Smooth muscle cell (in vitro differentiated cells): ENCODE measurements around the gene PTDSS2. TPM values are rescaled to one million over a fixed set of nuclear protein-coding genes. Genes with fewer than 3 reads are reported as not detected.

Experiments used
- DNase-seq: peaks from one replicate; lab custom pipeline; 2025; ENCODE audit not compliant: unreplicated experiment; lab: John Stamatoyannopoulos, UW
- H2AFZ ChIP-seq: fragments of 200-600 bp; sonication (generic); 2 replicates; pipeline ENCODE4 v1.6.0; 2016; ENCODE audit warnings: antibody characterized with exemption, low read depth, mild to moderate bottlenecking
- H3F3A ChIP-seq: fragments of 200-600 bp; sonication (generic); 2 replicates; pipeline ENCODE4 v1.6.0; 2017; ENCODE audit warnings: antibody characterized with exemption, low read depth
- H3K27ac ChIP-seq: fragments of 200-600 bp; sonication (generic); 2 replicates; pipeline ENCODE4 v1.5.1; 2016; ENCODE audit warnings: low read depth, mild to moderate bottlenecking
- H3K27me3 ChIP-seq: fragments of 200-600 bp; sonication (generic); 2 replicates; pipeline ENCODE4 v1.6.1; 2016; ENCODE audit warnings: low read depth, mild to moderate bottlenecking
- H3K36me3 ChIP-seq: fragments of 200-600 bp; sonication (generic); 2 replicates; pipeline ENCODE4 v1.5.1; 2016; ENCODE audit warnings: low read depth
- H3K4me1 ChIP-seq: fragments of 200-600 bp; sonication (generic); 2 replicates; pipeline ENCODE4 v1.5.1; 2016; ENCODE audit warnings: low read depth
- H3K4me2 ChIP-seq: fragments of 200-600 bp; sonication (generic); 2 replicates; pipeline ENCODE4 v1.6.0; 2016; ENCODE audit warnings: mild to moderate bottlenecking
- H3K4me3 ChIP-seq: fragments of 200-600 bp; sonication (generic); 2 replicates; pipeline ENCODE4 v1.5.1; 2016; ENCODE audit warnings: mild to moderate bottlenecking
- H3K79me2 ChIP-seq: fragments of 200-600 bp; sonication (generic); 2 replicates; pipeline ENCODE4 v1.6.0; 2016; ENCODE audit warnings: low read depth, mild to moderate bottlenecking
- H3K9ac ChIP-seq: fragments of 200-600 bp; sonication (generic); 2 replicates; pipeline ENCODE4 v1.6.0; 2016; ENCODE audit warnings: low read depth
- H3K9me3 ChIP-seq: fragments of 200-600 bp; sonication (generic); replicated peaks from 2 replicates; pipeline ENCODE4 v1.5.1; 2016; ENCODE audit warnings: low read depth
- H4K20me1 ChIP-seq: fragments of 200-600 bp; sonication (generic); 2 replicates; pipeline ENCODE4 v1.6.0; 2016; ENCODE audit warnings: low read depth
- WGBS: methylation state at CpG from one replicate; pipeline ENCODE4 v1.1.7; 2016; ENCODE audit warnings: low lambda C conversion rate; 5-methylcytosine and 5-hydroxymethylcytosine counted together
- polyA plus RNA-seq: library from polyadenylated mRNA; unstranded; fragments of >200 nt; fragmentation: Nextera tagmentation; extraction: Ambion mirVana; gene quantifications from 2 replicates; pipeline ENCODE4 v1.2.1, GENCODE V29; 2016
- total RNA-seq: library from RNA; depleted of rRNA; stranded (reverse); fragments of >200 nt; gene quantifications from 2 replicates; pipeline ENCODE4 v1.2.3, GENCODE V29; 2014
- TF ChIP-seq, protein P1 (sequence below): fragments of 200-600 bp; sonication (generic); IDR thresholded peaks from 2 replicates; pipeline ENCODE4 v1.5.1; 2017; ENCODE audit warnings: borderline replicate concordance, mild to moderate bottlenecking, antibody characterized with exemption; ENCODE audit not compliant: insufficient read depth, poor library complexity, severe bottlenecking

The PTDSS2 gene
- total and polyA plus RNA-seq, 2 experiments from 2014 or later: 15.2 to 25.2 TPM

DNA sequence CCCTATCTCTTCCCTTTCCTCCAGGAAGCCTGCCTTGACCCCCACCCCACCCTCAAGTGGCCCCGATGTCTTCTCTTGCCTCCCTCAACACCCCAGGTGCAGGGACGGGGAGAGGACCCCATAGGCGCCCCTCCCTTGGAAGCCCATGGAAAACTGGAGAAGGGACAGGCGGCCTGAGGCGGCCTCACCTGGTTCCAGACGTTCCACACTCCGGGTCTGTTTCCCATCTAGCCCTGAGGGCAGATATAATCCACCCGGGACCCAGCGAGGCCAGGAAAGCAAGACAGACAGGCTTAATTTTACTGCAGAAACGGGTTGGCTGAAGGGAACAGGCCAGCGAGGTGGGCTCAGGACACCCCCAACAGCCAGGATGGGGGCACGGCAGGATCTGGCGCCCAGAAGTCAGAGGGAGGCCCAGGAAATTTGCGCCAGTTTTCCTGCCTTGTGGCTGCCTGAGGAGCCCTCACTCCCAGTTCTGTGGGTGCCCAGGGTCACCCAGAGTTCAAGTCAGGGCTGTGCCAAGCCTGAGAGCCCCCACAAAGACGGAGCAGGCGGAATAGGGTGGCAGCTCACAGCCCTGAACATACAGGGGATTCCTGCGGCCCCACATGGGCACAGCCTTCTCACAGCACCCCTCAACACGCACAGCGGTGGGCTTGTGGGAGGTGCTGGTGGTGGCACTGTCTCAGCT is 32.3 kb upstream of the PTDSS2 start:
- H3K9me3 ChIP-seq: no peaks in the 10 kb centered on the region
- DNase-seq: no peak
- no peaks in the 10 kb centered on the region for H3K4me1 ChIP-seq
- H4K20me1 ChIP-seq: no peaks in the 10 kb centered on the region
- H3K27me3 ChIP-seq: peaks cover 19% of the 10 kb centered on the region
- H3K9ac ChIP-seq: no peak overlapping the region
- peak overlapping the region; percentile 63 for H3K4me3 ChIP-seq
- no peaks in the 10 kb centered on the region for H3K36me3 ChIP-seq
- H3F3A ChIP-seq: peaks cover 8% of the 10 kb centered on the region
- WGBS: 69% methylated on average over 19 of the region's 19 CpGs
- TF ChIP-seq, protein P1, sequence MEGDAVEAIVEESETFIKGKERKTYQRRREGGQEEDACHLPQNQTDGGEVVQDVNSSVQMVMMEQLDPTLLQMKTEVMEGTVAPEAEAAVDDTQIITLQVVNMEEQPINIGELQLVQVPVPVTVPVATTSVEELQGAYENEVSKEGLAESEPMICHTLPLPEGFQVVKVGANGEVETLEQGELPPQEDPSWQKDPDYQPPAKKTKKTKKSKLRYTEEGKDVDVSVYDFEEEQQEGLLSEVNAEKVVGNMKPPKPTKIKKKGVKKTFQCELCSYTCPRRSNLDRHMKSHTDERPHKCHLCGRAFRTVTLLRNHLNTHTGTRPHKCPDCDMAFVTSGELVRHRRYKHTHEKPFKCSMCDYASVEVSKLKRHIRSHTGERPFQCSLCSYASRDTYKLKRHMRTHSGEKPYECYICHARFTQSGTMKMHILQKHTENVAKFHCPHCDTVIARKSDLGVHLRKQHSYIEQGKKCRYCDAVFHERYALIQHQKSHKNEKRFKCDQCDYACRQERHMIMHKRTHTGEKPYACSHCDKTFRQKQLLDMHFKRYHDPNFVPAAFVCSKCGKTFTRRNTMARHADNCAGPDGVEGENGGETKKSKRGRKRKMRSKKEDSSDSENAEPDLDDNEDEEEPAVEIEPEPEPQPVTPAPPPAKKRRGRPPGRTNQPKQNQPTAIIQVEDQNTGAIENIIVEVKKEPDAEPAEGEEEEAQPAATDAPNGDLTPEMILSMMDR: no peak
- H3K27ac ChIP-seq: no peak overlapping the region
- peak overlapping the region; percentile 95 for H3K4me2 ChIP-seq
- no peak overlapping the region for H2AFZ ChIP-seq
- H3K79me2 ChIP-seq: no peaks in the 10 kb centered on the region

DNA sequence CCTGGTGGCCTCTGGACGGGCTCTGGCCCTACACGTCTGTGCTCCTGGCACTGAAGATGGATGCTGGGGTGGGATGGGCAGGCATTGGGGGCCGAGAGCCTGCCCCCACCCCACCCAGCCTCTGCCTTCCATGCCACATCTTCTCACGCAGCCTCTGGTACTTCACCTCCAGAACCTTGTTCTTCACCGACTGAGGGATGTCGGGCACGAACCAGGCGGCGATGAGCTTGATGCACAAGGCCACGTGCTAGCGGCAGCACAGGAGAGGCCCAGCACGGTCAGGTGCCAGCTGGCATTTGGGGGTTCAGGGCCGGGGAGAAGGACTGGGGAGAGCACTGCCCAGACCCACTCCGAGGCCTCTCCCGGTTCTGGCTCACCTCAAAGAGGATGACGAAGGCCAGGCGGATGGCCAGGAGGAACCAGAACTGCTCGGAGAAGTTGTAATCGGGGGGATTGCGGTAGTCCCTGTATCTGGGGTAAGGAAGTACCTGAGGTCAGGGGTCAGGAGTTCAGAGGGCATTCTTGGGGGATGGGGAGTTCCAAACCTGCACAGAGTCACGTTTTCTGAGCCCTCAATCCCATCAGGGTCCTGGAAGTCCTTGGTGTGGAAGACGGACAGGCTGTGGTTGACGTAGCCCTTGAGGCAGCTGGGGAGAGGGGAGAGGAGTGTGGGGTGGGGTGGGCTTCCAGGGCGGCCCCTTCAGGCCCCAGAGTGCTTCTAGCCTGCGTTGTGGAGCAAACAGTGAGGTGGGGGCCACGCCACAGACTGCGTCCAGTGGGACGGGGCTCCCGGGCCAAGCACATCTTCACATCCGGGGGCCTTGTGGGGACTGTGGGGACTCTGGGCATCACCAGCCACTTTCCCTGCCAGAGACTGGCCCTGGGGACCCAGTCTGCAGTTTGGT is 31.5 kb upstream of the PTDSS2 start:
- peaks cover 8% of the 10 kb centered on the region for H3F3A ChIP-seq
- no peaks in the 10 kb centered on the region for H3K79me2 ChIP-seq
- TF ChIP-seq, protein P1: no peak
- 95% methylated on average over 30 of the region's 30 CpGs for WGBS
- peaks cover 19% of the 10 kb centered on the region for H3K27me3 ChIP-seq
- H3K9me3 ChIP-seq: no peaks in the 10 kb centered on the region
- H3K4me1 ChIP-seq: no peaks in the 10 kb centered on the region
- H4K20me1 ChIP-seq: no peaks in the 10 kb centered on the region
- no peaks in the 10 kb centered on the region for H3K36me3 ChIP-seq
- H2AFZ ChIP-seq: no peak overlapping the region
- no peak overlapping the region for H3K4me3 ChIP-seq
- no peak overlapping the region for H3K4me2 ChIP-seq
- no peak overlapping the region for H3K9ac ChIP-seq
- H3K27ac ChIP-seq: no peak overlapping the region
- no peak for DNase-seq

DNA sequence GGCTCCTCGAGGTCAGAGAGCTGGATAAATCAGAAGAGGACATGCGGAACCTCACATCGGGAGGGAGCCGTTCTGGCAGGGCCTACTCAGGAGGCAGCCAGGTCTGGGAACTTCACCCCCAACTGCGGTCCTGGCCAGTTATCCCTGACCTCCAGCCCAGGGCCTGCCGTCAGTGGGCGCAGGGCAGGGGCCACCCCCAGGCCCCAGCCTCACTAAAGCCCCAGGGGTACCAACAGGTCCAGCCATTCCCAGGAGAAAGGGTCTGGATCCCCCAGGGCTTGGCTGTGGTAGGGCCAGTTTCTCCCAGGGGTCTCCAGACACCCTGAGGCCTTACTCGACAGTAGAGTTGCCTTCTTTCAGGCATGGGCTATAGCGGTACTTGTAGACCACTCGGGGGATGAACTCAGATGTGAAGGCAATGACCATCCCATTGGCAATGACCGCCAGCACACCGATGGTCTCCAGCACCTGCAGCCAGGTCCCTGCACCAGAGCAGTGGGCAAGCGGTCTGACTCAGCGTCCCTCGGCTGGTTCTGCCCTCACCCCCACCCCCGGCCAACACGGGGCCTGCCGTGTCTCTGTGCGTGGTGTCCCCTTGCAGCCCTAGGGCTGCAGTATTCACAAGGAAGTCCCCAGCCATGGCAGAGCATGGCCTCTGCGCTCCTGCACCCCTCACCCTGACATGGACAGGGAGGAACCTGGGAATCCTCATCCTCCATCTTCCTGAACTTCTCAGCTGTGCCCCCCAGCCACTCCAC is 30.7 kb upstream of the PTDSS2 start:
- no peak overlapping the region for H2AFZ ChIP-seq
- no peaks in the 10 kb centered on the region for H4K20me1 ChIP-seq
- H3K27ac ChIP-seq: no peak overlapping the region
- WGBS: 91% methylated on average over 20 of the region's 20 CpGs
- TF ChIP-seq, protein P1: no peak
- H3K27me3 ChIP-seq: peaks cover 22% of the 10 kb centered on the region
- no peaks in the 10 kb centered on the region for H3K4me1 ChIP-seq
- no peak for DNase-seq
- no peak overlapping the region for H3K4me3 ChIP-seq
- no peaks in the 10 kb centered on the region for H3K36me3 ChIP-seq
- no peaks in the 10 kb centered on the region for H3K9me3 ChIP-seq
- peaks cover 8% of the 10 kb centered on the region for H3F3A ChIP-seq
- no peak overlapping the region for H3K4me2 ChIP-seq
- H3K79me2 ChIP-seq: no peaks in the 10 kb centered on the region
- no peak overlapping the region for H3K9ac ChIP-seq
